DOHH2 (cell line): ENCODE results near the gene DNAAF9.

ENCODE experiments used
- EZH2phosphoT487 ChIP-seq: fragments of 200-600 bp; sonication (generic); IDR thresholded peaks from 2 replicates; pipeline ENCODE4 v1.6.1; 2017; ENCODE audit warnings: borderline replicate concordance, mild to moderate bottlenecking, antibody characterized with exemption, low read length, moderate library complexity, mixed read lengths
- TF ChIP-seq, protein P1 (sequence below): fragments of 200-600 bp; sonication (generic); IDR thresholded peaks from one replicate; pipeline ENCODE4 v1.5.1; 2014; ENCODE audit warnings: antibody characterized with exemption, mild to moderate bottlenecking, low read depth, low read length; ENCODE audit not compliant: poor library complexity, severe bottlenecking

DNA sequence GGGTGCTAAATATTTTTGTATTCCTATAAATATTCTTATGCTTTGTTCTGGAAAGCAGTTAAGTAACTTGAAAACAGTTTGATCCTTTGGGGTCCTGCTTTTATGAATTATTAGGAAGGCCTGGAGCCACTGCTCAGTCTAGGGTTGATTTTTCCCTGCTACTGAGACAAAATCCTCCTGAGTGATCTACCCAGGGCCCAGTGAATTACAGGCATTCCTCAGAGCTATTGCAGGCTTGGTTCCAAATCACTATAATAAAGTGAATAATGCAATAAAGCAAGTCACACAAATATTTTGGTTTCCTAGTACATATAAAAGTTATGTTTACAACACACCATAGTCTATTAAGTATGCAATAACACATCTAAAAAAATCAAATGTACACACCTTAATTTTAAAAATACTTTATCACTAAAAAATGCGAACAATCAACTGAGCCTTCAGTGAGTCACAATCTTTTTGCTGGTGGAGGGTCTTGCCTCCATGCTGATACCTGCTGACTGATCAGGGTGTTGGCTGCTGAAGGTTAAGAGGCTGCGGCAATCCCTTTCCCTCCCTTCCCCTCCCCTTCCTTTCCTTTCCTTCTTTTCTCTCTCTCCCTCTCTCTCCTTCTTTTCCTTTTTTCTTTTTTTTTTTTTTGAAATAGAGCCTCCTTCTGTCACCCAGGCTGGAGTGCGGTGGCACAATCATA, 43.0 kb downstream of the DNAAF9 start:
- TF ChIP-seq, protein P1, sequence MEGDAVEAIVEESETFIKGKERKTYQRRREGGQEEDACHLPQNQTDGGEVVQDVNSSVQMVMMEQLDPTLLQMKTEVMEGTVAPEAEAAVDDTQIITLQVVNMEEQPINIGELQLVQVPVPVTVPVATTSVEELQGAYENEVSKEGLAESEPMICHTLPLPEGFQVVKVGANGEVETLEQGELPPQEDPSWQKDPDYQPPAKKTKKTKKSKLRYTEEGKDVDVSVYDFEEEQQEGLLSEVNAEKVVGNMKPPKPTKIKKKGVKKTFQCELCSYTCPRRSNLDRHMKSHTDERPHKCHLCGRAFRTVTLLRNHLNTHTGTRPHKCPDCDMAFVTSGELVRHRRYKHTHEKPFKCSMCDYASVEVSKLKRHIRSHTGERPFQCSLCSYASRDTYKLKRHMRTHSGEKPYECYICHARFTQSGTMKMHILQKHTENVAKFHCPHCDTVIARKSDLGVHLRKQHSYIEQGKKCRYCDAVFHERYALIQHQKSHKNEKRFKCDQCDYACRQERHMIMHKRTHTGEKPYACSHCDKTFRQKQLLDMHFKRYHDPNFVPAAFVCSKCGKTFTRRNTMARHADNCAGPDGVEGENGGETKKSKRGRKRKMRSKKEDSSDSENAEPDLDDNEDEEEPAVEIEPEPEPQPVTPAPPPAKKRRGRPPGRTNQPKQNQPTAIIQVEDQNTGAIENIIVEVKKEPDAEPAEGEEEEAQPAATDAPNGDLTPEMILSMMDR, result no peak
- no peak for TF ChIP-seq EZH2phosphoT487
